ENCODE measurements around the gene RAB37.

The RAB37 gene

GRCh38 chr17:74782571-74782970 lies 45.5 kb downstream of the RAB37 start:
- no peak for DNase-seq

GRCh38 chr17:74784125-74784810 lies 47.2 kb downstream of the RAB37 start:
- no peak for DNase-seq

- no peak for DNase-seq
These were observed 48.3 kb downstream of the RAB37 start for GRCh38 chr17:74785096-74785980.

GRCh38 chr17:74785981-74786360 lies 48.9 kb downstream of the RAB37 start:
- no peak for DNase-seq

DNA sequence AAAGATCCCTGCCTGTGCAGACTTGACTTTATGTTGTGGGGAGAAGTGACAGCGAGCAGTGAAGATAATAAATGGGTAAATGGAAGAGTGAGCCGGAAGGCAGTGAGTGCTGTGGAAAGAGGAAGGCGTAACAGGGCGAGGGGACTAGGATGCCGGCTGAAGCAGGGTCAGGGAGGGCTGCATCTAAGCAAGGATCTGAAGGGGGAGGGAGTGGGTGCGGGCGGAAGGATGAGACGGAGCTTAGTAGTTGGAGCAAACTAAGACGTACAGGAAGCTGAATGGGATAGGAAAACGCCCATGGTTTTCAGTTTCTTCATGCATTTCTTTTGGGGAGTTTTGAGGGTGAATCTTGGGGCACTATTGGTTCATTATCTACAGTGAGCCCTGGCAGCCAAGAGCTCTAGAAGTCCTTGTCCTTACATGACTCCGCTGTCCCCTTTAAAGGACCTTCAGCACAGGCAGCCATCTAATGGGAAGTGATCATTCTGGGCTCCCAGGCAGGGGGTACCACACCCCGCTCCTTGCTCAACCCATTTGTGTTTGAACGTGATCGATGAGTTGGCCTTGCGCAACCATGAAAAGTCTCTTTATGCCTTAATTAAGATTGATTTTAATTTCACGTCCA lies 49.5 kb downstream of the RAB37 start:
- DNase-seq = no peak

DNA sequence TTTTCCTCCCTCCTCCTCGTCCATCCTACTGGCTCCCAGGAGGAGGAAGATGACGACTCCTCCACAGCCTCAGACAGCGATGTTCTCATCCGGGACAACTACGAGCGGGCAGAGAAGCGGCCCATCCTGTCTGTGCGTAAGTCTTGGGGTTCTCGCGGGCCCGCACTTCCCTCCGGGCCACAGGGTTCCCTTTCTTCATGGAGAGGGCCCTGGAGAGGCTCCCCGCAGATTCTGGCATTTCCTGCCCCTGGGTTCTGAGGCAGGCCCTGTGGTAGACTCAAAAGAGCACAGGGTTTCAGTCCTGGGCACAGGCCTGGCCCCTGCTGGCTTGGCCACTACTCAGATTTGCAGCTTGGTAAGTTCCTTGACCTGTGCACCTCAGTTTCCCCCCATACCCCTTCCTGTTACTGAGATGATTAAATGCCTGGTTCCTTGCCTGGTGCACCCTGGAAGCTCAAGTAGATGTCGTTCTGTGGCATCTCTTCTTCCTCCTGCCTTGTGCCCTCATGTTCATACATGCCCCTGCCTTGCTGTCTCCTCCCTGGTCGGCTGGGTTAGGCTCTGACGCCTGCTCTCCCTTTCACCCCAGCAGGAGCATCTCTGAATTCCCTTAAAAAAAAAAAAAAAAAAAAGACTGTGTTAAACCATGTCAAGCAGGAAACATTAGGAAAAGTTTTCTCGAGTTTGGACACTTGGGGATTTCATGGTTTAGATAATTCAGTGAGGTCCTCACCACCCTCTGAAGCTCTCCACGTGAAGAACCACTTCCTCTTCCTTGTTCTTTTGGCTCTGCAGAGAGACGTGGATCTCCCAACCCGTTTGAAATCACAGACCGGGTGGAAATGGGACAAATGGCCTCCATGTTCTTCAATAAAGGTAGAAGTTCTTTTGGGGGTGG lies 53.4 kb downstream of the RAB37 start:
- DNase-seq = no peak

- DNase-seq = no peak
These were observed 55.6 kb downstream of the RAB37 start for GRCh38 chr17:74792586-74793105.

DNA sequence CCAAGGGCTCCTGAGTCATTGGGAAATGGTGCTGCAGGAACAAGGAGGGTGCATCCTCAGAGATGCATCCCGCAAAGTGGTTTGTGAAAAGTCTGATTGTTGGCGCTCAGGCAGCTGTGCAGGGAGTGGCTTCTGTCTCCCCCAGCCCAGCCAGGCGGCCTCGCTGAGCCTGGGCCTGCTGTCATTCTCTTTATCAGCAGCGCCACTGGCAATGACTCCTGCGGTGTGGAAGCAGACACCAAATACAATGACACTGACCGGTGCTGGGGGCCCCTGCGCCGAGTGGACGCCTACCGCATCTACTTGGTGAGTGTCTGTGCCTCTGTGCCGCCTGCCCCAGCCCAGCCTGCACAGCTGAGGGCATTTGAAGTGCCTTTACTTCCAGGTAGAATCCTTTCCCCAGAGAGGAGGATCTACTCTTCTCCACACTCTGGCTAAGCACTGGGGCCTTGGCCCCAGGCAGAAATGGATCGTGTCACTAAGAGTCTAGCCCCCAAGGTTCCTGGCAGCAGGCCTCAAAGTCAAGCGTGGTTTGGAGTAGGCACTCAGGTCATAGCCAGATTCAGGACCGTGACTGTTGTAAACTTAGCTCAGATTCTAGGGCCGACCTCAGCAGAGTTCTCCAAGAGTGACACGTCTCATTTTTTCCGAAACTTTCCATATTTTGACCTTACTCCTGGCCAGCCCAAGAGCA lies 58.4 kb downstream of the RAB37 start:
- no peak for DNase-seq

- DNase-seq = no peak
These were observed 59.2 kb downstream of the RAB37 start for GRCh38 chr17:74796211-74796610.

GRCh38 chr17:74796866-74797265 lies 59.8 kb downstream of the RAB37 start:
- no peak for DNase-seq
